SK-N-SH treated with all-trans-retinoic acid at 6 μM for 48 hours (cell line): ENCODE results near the gene FRMD3.

ENCODE experiments used
- ATAC-seq: fragments of 200-7000 bp; cut with Tn5 transposase; 3 replicates; pipeline ENCODE4 v1.9.1; 2020; ENCODE audit warnings: mild to moderate bottlenecking, moderate library complexity
- CREB5 ChIP-seq: fragments of 250-450 bp; sonication (Bioruptor Pico); IDR thresholded peaks from 2 replicates; pipeline ENCODE4 v1.5.1; 2020; ENCODE audit warnings: low read depth, mild to moderate bottlenecking, moderate library complexity
- CSDC2 ChIP-seq: fragments of 250-450 bp; sonication (Bioruptor Pico); IDR thresholded peaks from 2 replicates; pipeline ENCODE4 v1.5.0; 2020; ENCODE audit warnings: mild to moderate bottlenecking, moderate library complexity
- CSRNP3 ChIP-seq: fragments of 250-450 bp; sonication (Bioruptor Pico); IDR thresholded peaks from 2 replicates; pipeline ENCODE4 v1.5.1; 2021; ENCODE audit warnings: mild to moderate bottlenecking, moderate library complexity
- PATZ1 ChIP-seq: fragments of 250-450 bp; sonication (Bioruptor Pico); IDR thresholded peaks from 2 replicates; pipeline ENCODE4 v1.8.0; 2020; ENCODE audit warnings: mild to moderate bottlenecking, moderate library complexity, borderline replicate concordance
- POU6F1 ChIP-seq: fragments of 250-450 bp; sonication (Bioruptor Pico); IDR thresholded peaks from 2 replicates; pipeline ENCODE4 v1.8.0; 2021; ENCODE audit warnings: low read depth, mild to moderate bottlenecking, moderate library complexity, borderline replicate concordance
- PPARA ChIP-seq: fragments of 250-450 bp; sonication (Bioruptor Pico); IDR thresholded peaks from 2 replicates; pipeline ENCODE4 v1.5.0; 2020; ENCODE audit warnings: mild to moderate bottlenecking, borderline replicate concordance
- TCF4 ChIP-seq: fragments of 250-450 bp; sonication (Bioruptor Pico); IDR thresholded peaks from 2 replicates; pipeline ENCODE4 v1.8.0; 2021; ENCODE audit warnings: mild to moderate bottlenecking, moderate library complexity, borderline replicate concordance
- TOX ChIP-seq: fragments of 250-450 bp; sonication (Bioruptor Pico); IDR thresholded peaks from 2 replicates; pipeline ENCODE4 v1.8.0; 2021; ENCODE audit warnings: mild to moderate bottlenecking, moderate library complexity, borderline replicate concordance
- TSHZ2 ChIP-seq: fragments of 250-450 bp; sonication (Bioruptor Pico); IDR thresholded peaks from 2 replicates; pipeline ENCODE4 v1.5.0; 2020; ENCODE audit warnings: mild to moderate bottlenecking, moderate library complexity
- ZC3H10 ChIP-seq: fragments of 250-450 bp; sonication (Bioruptor Pico); IDR thresholded peaks from 2 replicates; pipeline ENCODE4 v1.5.1; 2021; ENCODE audit warnings: mild to moderate bottlenecking, moderate library complexity
- ZFP3 ChIP-seq: fragments of 250-450 bp; sonication (Bioruptor Pico); IDR thresholded peaks from 2 replicates; pipeline ENCODE4 v1.5.0; 2020; ENCODE audit warnings: mild to moderate bottlenecking, moderate library complexity
- ZFP30 ChIP-seq: fragments of 450-650 bp; formaldehyde crosslinking; IDR thresholded peaks from 2 replicates; pipeline ENCODE4 v1.5.0; 2022; ENCODE audit warnings: mild to moderate bottlenecking, moderate library complexity
- ZNF565 ChIP-seq: fragments of 450-650 bp; formaldehyde crosslinking; conservative IDR thresholded peaks from 2 replicates; pipeline ENCODE4 v1.5.0; 2020; ENCODE audit warnings: low read depth, mild to moderate bottlenecking, moderate library complexity
- ZNF70 ChIP-seq: fragments of 450-650 bp; formaldehyde crosslinking; IDR thresholded peaks from 2 replicates; pipeline ENCODE4 v1.5.0; 2020; ENCODE audit warnings: mild to moderate bottlenecking, moderate library complexity
- ZNF8 ChIP-seq: fragments of 450-650 bp; formaldehyde crosslinking; IDR thresholded peaks from 2 replicates; pipeline ENCODE4 v1.5.0; 2020; ENCODE audit warnings: mild to moderate bottlenecking, moderate library complexity

Gene FRMD3

GRCh38 chr9:83422527-83422926 is 115.7 kb downstream of the FRMD3 start (continued):
- no peak for TF ChIP-seq ZNF565 (CRISPR knock-in tag)
- TF ChIP-seq POU6F1 (CRISPR knock-in tag) = no peak
- TF ChIP-seq, all 23 proteins: peak for 0

GRCh38 chr9:83420486-83420885 is 117.7 kb downstream of the FRMD3 start:
- ATAC-seq = no peak
- no peak for TF ChIP-seq TSHZ2 (CRISPR knock-in tag)
- TF ChIP-seq PATZ1 (CRISPR knock-in tag) = no peak

GRCh38 chr9:83419961-83420360 is 118.2 kb downstream of the FRMD3 start:
- TF ChIP-seq TOX (CRISPR knock-in tag) (no peak), ZNF8 (no peak), TSHZ2 (CRISPR knock-in tag) (no peak), ZFP3 (CRISPR knock-in tag) (no peak), CSDC2 (CRISPR knock-in tag) (no peak), TCF4 (CRISPR knock-in tag) (no peak)
- no peak for ATAC-seq

GRCh38 chr9:83418283-83418682 is 119.9 kb downstream of the FRMD3 start:
- no peak for TF ChIP-seq PPARA (CRISPR knock-in tag)
- TF ChIP-seq ZNF70 (CRISPR knock-in tag) = no peak
- no peak for TF ChIP-seq CREB5 (CRISPR knock-in tag)
- TF ChIP-seq ZNF565 (CRISPR knock-in tag) = no peak
- no peak for TF ChIP-seq ZFP30
- no peak for TF ChIP-seq CSRNP3 (CRISPR knock-in tag)
- TF ChIP-seq POU6F1 (CRISPR knock-in tag) = no peak
- no peak for TF ChIP-seq TCF4 (CRISPR knock-in tag)
- no peak for TF ChIP-seq CSDC2 (CRISPR knock-in tag)
- TF ChIP-seq ZC3H10 (CRISPR knock-in tag) = no peak
- no peak for ATAC-seq
